Measurements from ENCODE around the gene HOXA7.

The HOXA7 gene

DNA sequence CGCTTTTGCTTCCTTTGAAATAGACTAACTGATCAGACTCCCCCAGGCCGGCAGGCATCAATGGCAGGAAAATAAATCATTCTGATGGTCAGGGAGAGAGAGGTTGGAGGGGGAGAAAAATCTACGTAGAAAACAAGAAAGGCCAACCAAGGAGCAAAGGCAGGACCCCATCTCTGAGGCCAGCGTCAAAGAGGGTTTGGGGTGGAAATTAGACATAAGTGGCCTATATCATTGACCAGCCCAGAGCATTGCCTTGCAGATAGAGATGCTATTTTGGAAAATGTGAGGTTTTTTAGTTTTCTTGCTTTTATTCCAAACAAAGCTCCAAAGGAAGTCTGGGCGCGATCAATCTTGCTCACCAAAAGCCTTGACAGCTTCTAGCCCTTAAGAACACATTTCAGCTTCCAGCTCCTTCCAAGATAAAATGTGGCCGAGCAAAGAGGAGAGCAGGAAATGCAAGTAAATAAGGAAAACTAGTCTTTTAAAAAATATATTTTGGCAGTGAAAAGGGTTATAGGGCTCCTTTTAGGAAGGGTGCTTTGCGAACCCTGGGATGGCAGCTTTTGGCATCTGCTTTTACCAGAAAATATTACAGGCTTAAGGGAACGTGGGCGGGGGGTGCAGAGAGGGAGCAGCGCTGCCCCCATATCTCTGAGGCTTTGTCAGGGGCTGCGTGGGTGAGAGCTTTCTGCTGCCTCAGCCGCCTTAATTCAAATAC, 52.0 kb downstream of the HOXA7 start:
- no peak for DNase-seq
